Caki2 (cell line): ENCODE data around the gene PPP2R2B. TPM values are rescaled to one million over a fixed set of nuclear protein-coding genes. Genes with fewer than 3 reads are reported as not detected.
"Not testable (repeated sequence)": the region's sequence is repeated elsewhere in the genome, so short reads cannot be mapped to it uniquely, and the experiment has no call there.

Source experiments
- DNase-seq: peaks from one replicate; pipeline ENCODE4 v3.0.0-alpha.2; 2015; ENCODE audit warnings: low read depth
- in situ Hi-C: cut with HindIII; loops from 2 replicates; pipeline ENCODE4 v1.10.0; 2016; ENCODE audit warnings: low sequenced_read_pairs, low pct_unique_long_range_greater_than_20kb, mixed read lengths
- total RNA-seq: library from RNA; depleted of rRNA; stranded (reverse); fragments of >200 nt; shearing (Covaris generic); gene quantifications from 2 replicates; pipeline ENCODE4 v1.2.3, GENCODE V29; 2014; ENCODE audit warnings: low replicate concordance

PPP2R2B gene
- total RNA-seq, 1 experiment from 2014 or later = 10.8 TPM

- no peak for DNase-seq
- in situ Hi-C loops = no loop called here
Observed at GRCh38 chr5:146765089-146765832, 113.3 kb downstream of the PPP2R2B start.

GRCh38 chr5:146762830-146763229 is 115.7 kb downstream of the PPP2R2B start:
- in situ Hi-C loops = no loop called here
- DNase-seq = no peak

DNA sequence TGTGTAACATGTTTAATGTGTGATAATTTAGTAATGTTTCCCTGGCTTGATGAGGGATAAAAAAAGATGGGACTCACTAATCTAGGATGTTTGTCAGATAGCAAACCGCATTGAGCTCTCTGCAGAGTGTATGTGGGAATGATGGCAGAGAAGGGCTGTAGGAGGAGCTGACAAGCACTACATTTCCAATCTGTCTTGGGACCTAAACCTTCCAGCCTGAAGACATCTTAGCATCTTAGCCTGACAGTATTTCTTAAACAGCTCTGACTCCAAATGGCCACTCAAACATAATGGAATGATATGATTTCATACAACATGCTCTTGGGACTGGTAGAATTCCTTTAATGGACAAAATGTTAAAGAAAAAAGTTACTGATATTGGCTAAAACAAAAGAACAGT is 116.7 kb downstream of the PPP2R2B start:
- no peak for DNase-seq
- in situ Hi-C loops = no loop called here

DNA sequence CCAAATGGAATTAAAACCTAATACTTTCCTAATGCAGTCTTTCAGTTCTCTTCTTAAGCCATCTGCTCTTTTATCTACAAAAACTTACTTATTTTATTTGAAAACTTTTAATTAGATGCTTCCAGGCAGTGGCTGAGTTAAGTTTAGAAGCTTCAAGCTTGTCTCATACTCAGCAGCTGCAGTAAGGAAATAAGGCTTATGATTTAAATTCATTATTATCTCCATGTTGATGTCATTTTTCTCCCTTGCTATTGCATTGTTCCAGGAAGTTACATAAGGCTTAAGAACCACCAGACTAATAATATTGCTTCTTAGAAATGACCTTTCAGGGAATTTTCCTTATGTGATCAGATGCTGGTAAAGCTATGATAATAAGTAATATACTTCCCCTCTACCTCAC is 119.6 kb downstream of the PPP2R2B start:
- in situ Hi-C loops = no loop called here
- no peak for DNase-seq

DNA sequence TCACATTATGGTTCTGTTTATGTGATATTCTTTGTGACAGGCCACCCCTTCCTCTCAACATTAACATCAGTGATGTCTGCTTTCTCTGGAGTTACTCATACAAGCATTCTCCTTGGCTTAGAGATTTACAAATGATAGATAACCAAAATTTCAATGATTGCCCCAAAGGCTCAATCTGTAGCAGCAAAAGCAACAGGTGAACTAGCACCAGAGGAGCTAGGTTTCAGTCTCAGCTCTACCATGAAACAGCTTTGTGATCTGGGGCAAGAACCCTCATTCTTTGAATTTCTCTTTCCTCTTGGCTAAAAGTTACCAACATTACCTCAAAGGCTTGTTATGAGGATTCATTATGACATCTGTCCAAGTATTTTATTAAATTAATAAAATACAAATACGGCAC is 120.5 kb downstream of the PPP2R2B start:
- in situ Hi-C loops = no loop called here
- DNase-seq = no peak

GRCh38 chr5:146756546-146756945 is 122.0 kb downstream of the PPP2R2B start:
- in situ Hi-C loops = no loop called here
- no peak for DNase-seq

GRCh38 chr5:146755793-146756192 is 122.8 kb downstream of the PPP2R2B start:
- in situ Hi-C loops = no loop called here
- no peak for DNase-seq

- in situ Hi-C loops = no loop called here
- no peak for DNase-seq
Observed at GRCh38 chr5:146754621-146755020, 123.9 kb downstream of the PPP2R2B start.

GRCh38 chr5:146753641-146754040 is 124.9 kb downstream of the PPP2R2B start:
- in situ Hi-C loops = no loop called here
- no peak for DNase-seq

- DNase-seq = no peak
- in situ Hi-C loops = no loop called here
Observed at GRCh38 chr5:146751781-146752401, 126.7 kb downstream of the PPP2R2B start.

GRCh38 chr5:146751054-146751453 is 127.5 kb downstream of the PPP2R2B start:
- in situ Hi-C loops = no loop called here
- DNase-seq = no peak

- DNase-seq = no peak
- in situ Hi-C loops = no loop called here
Observed at GRCh38 chr5:146748533-146748932, 130.0 kb downstream of the PPP2R2B start.

DNA sequence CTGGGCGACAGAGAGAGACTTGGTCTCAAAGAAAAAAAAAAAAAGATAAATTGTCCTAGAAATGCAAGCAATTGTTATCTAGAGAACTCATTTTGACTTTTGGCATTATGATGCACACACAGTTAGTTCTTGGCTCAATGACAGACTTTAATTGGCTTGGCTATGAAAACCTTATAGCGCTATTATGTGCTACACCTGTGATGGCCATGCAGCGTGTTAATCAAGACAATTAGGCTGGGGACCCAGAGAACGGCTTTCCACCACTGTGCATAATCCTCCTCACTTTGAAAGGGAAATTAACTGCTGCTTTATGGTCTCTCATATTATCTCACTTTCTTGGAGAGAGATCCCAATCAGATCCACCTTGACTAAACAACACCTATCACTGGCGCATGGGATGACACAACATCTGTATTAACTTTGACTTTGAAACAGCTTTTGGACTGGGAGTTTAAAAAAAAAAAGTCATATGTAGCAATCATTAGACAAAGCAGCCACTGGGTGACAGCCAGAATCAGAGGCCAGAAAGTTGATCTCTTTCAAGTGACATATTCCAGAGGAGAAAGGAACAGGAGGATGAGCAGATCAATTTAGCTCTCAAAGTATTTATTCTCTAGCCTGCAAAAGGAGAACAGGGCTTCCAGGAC is 132.5 kb downstream of the PPP2R2B start:
- in situ Hi-C loops = no loop called here
- DNase-seq = no peak

DNA sequence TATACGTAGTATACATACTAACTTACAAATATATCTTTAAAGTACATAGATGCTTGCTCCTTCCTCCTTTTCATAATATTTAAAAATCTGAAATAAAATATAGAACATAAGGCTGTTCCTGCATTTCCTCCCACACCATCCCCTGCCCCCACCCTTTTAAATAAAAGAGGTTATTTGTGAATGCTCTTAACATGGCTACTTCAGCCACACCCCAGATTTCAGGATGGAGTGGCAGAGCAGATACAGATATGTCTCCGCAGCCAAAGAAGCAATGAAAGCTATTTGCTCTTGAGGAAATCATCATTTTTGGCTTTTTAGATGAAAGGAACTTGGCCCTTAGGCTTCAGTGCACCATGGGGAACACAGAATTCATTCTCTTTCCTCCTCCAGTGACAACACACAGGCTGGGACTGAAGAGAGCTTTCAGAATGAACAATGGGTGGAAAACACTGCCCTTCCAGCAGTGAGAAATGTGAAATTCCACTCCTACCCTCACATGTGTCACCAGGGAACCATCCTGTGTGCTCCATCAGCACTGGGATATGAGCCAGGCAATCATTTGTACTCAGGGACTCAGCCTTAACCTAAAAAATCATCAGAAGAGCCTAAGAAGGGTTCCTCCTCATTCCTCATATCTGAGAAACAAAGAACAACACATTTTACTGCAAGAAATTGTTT is 134.3 kb downstream of the PPP2R2B start:
- in situ Hi-C loops = no loop called here
- no peak for DNase-seq

- in situ Hi-C loops = no loop called here
Observed at GRCh38 chr5:146734936-146735577, 143.5 kb downstream of the PPP2R2B start.

DNA sequence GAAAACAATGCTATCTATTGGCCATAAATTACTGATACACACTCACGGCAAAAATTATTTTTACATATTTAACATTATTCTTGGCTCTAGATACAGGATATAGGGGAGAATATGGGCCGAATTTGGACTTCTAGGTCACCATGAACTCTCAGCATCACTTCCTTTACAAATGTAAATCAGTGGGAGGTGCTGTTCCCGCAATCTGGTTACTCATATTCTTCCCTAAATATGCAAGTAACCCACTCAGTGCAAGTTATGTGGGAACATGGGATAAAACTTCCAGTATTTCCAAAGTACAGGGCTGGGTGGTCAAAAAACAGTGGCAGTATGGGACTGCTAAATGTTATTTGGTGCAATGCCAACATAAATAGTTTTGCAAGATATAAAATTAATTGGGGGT is 145.6 kb downstream of the PPP2R2B start:
- no peak for DNase-seq
- in situ Hi-C loops = no loop called here

More at GRCh38 chr5:146734936-146735577, 143.5 kb downstream of the PPP2R2B start:
- no peak for DNase-seq

- in situ Hi-C loops = no loop called here
- DNase-seq = peak; percentile 87
Observed at GRCh38 chr5:146731909-146732659, 146.5 kb downstream of the PPP2R2B start.

DNA sequence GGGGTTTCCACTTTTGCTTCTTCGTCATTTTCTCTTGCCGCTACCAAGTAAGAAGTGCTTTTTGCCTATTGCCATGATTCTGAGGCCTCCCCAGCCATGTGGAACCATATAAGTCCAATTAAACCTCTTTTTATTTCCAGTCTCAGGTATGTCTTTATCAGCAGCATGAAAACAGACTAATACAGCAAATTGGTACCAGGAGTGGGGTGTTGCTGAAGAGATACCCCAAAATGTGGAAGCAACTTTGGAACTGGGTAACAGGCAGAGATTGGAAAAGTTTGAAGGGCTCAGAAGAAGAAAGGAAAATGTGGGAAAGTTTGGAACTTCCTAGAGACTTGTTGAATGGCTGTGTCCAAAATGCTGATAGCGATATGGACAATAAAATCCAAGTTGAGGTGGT is 149.8 kb downstream of the PPP2R2B start:
- DNase-seq, in situ Hi-C loops: not testable (repeated sequence)
